ENCODE measurements around the gene CCDC3. TPM values are rescaled to one million over a fixed set of nuclear protein-coding genes. Genes with fewer than 3 reads are reported as not detected.

Gene CCDC3
- total and polyA plus RNA-seq, 2 of the 4 experiments (the other 2 are of a cell fraction) = 0.29 to 0.36 TPM

GRCh38 chr10:13051126-13051694 is 49.7 kb upstream of the CCDC3 start:
- Histone ChIP-seq H3K4ac (ENCODE audit: low read depth, low read length) (no peak overlapping the region), H2AK9ac (replicated peaks; ENCODE audit: low read depth, low read length, poor library complexity) (no peak overlapping the region), H4K5ac (ENCODE audit: low read depth, low read length) (no peak overlapping the region), H2BK120ac (ENCODE audit: low read depth, low read length) (no peak overlapping the region), H3K4me3 (ENCODE audit: insufficient read depth, low read depth, low read length) (no peak overlapping the region), H3K4me1 (ENCODE audit: control insufficient read depth, insufficient read depth, low read length) (no peaks in the 10 kb centered on the region), H3K9ac (ENCODE audit: low read depth, low read length) (no peak overlapping the region), H3K56ac (ENCODE audit: extremely low read depth, insufficient read depth, low read length) (no peak overlapping the region), H2AFZ (replicated peaks; ENCODE audit: low read length, poor library complexity) (no peak overlapping the region), H3K14ac (replicated peaks; ENCODE audit: low read depth, low read length) (no peak overlapping the region), H3K18ac (ENCODE audit: low read depth, low read length) (no peak overlapping the region), H3K79me1 (ENCODE audit: low read depth in 1 of 2, low read length in 2 of 2) (no peaks in the 10 kb centered on the region), H3K4me2 (ENCODE audit: low read depth, low read length) (no peak overlapping the region), H3K36me3 (ENCODE audit: control insufficient read depth, insufficient read depth, low read length) (no peaks in the 10 kb centered on the region), H2BK5ac (ENCODE audit: low read depth, low read length, poor library complexity, severe bottlenecking) (no peak overlapping the region), H3K23ac (ENCODE audit: low read depth, low read length) (no peak overlapping the region), H4K8ac (ENCODE audit: low read depth in 2 of 2, low read length in 2 of 2) (no peak overlapping the region), H4K20me1 (ENCODE audit: insufficient read depth, low read length) (no peaks in the 10 kb centered on the region), H2AK5ac (ENCODE audit: low read depth, low read length) (no peak overlapping the region), H3K27ac (ENCODE audit: insufficient read depth, low read length) (no peak overlapping the region), H4K91ac (ENCODE audit: insufficient read depth, low read depth, low read length) (no peak overlapping the region), H2BK15ac (ENCODE audit: low read depth, low read length) (no peak overlapping the region), H2BK20ac (ENCODE audit: low read depth, low read length) (no peak overlapping the region), H3K27me3 (ENCODE audit: control insufficient read depth, insufficient read depth, low read length) (peaks cover 28% of the 10 kb centered on the region), H3K9me1 (ENCODE audit: insufficient read depth, low read length) (0 out of 2 replicates have a peak, but pooled peaks cover 2% of the 10 kb centered on the region), H3K9me3 (ENCODE audit: control insufficient read depth, insufficient read depth, low read length) (no peaks in the 10 kb centered on the region)
- dilution Hi-C loops (cut with HindIII; ENCODE audit: low sequenced_read_pairs, unreplicated experiment) (no loop called here), intact Hi-C loops (cut with micrococcal nuclease) (no loop called here), in situ Hi-C loops (cut with MboI; ENCODE audit: low sequenced_read_pairs) (loop anchor here (25.0 kb wide), 2 partner anchors 339 to 789 kb away; no protein-coding TSS in a partner anchor)
- WGBS, 2 experiments (ENCODE audit: extremely low coverage in 2 of 2, insufficient read length in 1 of 2) = 33% methylated on average over 1 of the region's 7 CpGs; no CpG with 5 or more reads in 1 of the 2 experiments
- TF ChIP-seq RFX5 (IDR thresholded peaks at IDR 0.05; ENCODE audit: low read depth, low read length) = no peak
- no peak for TF ChIP-seq MXI1 (IDR thresholded peaks at IDR 0.05; ENCODE audit: borderline replicate concordance, low read depth, low read length)
- no peak for TF ChIP-seq CTCF (conservative IDR thresholded peaks at IDR 0.05; ENCODE audit: low read depth, low read length)
- no peak for TF ChIP-seq RAD21 (IDR thresholded peaks at IDR 0.05; ENCODE audit: low read length)
- TF ChIP-seq POLR2A (IDR thresholded peaks at IDR 0.05; ENCODE audit: low read depth, low read length) = no peak
- no peak for TF ChIP-seq SMC3 (IDR thresholded peaks at IDR 0.05; ENCODE audit: low read depth, low read length)
- TF ChIP-seq CEBPB (IDR thresholded peaks at IDR 0.05; ENCODE audit: low read depth, low read length) = no peak
- TF ChIP-seq BHLHE40 (IDR thresholded peaks at IDR 0.05; ENCODE audit: low read depth, low read length) = no peak
- TF ChIP-seq RCOR1 (IDR thresholded peaks at IDR 0.05; ENCODE audit: insufficient replicate concordance, low read length) = no peak
- TF ChIP-seq MAFK (IDR thresholded peaks at IDR 0.05; ENCODE audit: low read depth, low read length) = no peak
- TF ChIP-seq MAZ (IDR thresholded peaks at IDR 0.05; ENCODE audit: borderline replicate concordance, low read depth, low read length) = no peak
- no peak for TF ChIP-seq NFE2L2 (IDR thresholded peaks at IDR 0.05; ENCODE audit: low read depth, low read length)
- TF ChIP-seq CHD1 (IDR thresholded peaks at IDR 0.05; ENCODE audit: low read depth, low read length) = no peak
- TF ChIP-seq USF2 (IDR thresholded peaks at IDR 0.05; ENCODE audit: low read depth, low read length) = no peak
- TF ChIP-seq ELK1 (IDR thresholded peaks at IDR 0.05; ENCODE audit: borderline replicate concordance, low read depth, low read length) = no peak
- no peak for TF ChIP-seq FOS (IDR thresholded peaks at IDR 0.05; ENCODE audit: low read depth, low read length)
- POLR2A ChIA-PET (ENCODE audit: unreplicated experiment) = no interaction called here
- BruUV-seq (replicated peaks) = no TSS peak
- CTCF ChIA-PET = interaction anchor here (0.5 to 1.2 kb wide), 2 partner anchors 24 to 564 kb away, joined by 3 read pairs; no protein-coding TSS in a partner anchor
- no peak for ATAC-seq (ENCODE audit: low read depth)
- no peak for DNase-seq
